22Rv1 (cell line): Measurements from ENCODE around the gene ZBTB44.

Experiments used
- CTCF ChIP-seq: fragments of 450-650 bp; IDR thresholded peaks from 2 replicates; pipeline ENCODE4 v1.5.1; 2017; ENCODE audit warnings: mild to moderate bottlenecking
- ZFX ChIP-seq: fragments of 450-650 bp; IDR thresholded peaks from 2 replicates; pipeline ENCODE4 v1.6.1; 2017; ENCODE audit warnings: antibody characterized with exemption, borderline replicate concordance

- TF ChIP-seq CTCF = no peak
- no peak for TF ChIP-seq ZFX
Measured at GRCh38 chr11:130272336-130272735, 42.4 kb downstream of the ZBTB44 start.
